WTC11 (cell line): Measurements from ENCODE around the gene CLOCK. TPM values are rescaled to one million over a fixed set of nuclear protein-coding genes. Genes with fewer than 3 reads are reported as not detected.

Experiments
- ATAC-seq: fragments of 200-7000 bp; cut with Tn5 transposase; 2 replicates; pipeline ENCODE4 v1.10.0; 2021; ENCODE audit warnings: mild to moderate bottlenecking, moderate library complexity
- CTCF ChIA-PET: fragments of 300-600 bp; sonication (Branson Sonifier 250); formaldehyde crosslinking; loops from one replicate; lab custom pipeline; 2021; ENCODE audit warnings: antibody characterized with exemption; lab: Charles Lee
- POLR2A ChIA-PET: fragments of 350-600 bp; sonication (Branson Sonifier 250); formaldehyde crosslinking; loops from one replicate; lab custom pipeline; 2021; ENCODE audit warnings: antibody characterized with exemption; lab: Charles Lee
- DNase-seq: peaks from one replicate; pipeline ENCODE4 v3.0.0; 2021; ENCODE audit warnings: low spot score
- H3K27ac Mint-ChIP-seq: 2 replicates; pipeline ENCODE4 v1.8.0; 2021; ENCODE audit warnings: mixed read lengths
- H3K27me3 Mint-ChIP-seq: 2 replicates; pipeline ENCODE4 v1.8.0; 2021; ENCODE audit warnings: low read depth, mild to moderate bottlenecking, moderate library complexity, mixed read lengths
- H3K36me3 Mint-ChIP-seq: 2 replicates; pipeline ENCODE4 v1.8.0; 2021; ENCODE audit warnings: mixed read lengths
- H3K4me1 Mint-ChIP-seq: 2 replicates; pipeline ENCODE4 v1.8.0; 2022; ENCODE audit warnings: mixed read lengths
- H3K4me3 Mint-ChIP-seq: 2 replicates; pipeline ENCODE4 v1.8.0; 2021; ENCODE audit warnings: mild to moderate bottlenecking, moderate library complexity, mixed read lengths
- H3K9me3 Mint-ChIP-seq: 2 replicates; pipeline ENCODE4 v1.8.0; 2021; ENCODE audit warnings: mixed read lengths
- AR ChIP-seq: fragments of 250-450 bp; sonication (Bioruptor Pico); IDR thresholded peaks from 2 replicates; pipeline ENCODE4 v1.9.0; 2021; ENCODE audit warnings: mild to moderate bottlenecking
- ATF1 ChIP-seq: sonication (generic); formaldehyde crosslinking; IDR thresholded peaks from 2 replicates; pipeline ENCODE4 v1.8.1; 2023; ENCODE audit warnings: mild to moderate bottlenecking, moderate library complexity, missing genetic modification reagents
- CREM ChIP-seq: sonication (generic); formaldehyde crosslinking; IDR thresholded peaks from 2 replicates; pipeline ENCODE4 v1.8.1; 2022; ENCODE audit warnings: mild to moderate bottlenecking, missing genetic modification reagents, moderate library complexity
- ERG ChIP-seq: fragments of 250-450 bp; sonication (Bioruptor Pico); IDR thresholded peaks from 2 replicates; pipeline ENCODE4 v1.8.0; 2021; ENCODE audit warnings: mild to moderate bottlenecking
- ETV6 ChIP-seq: sonication (generic); formaldehyde crosslinking; IDR thresholded peaks from 2 replicates; pipeline ENCODE4 v1.8.1; 2022; ENCODE audit warnings: mild to moderate bottlenecking, missing genetic modification reagents
- FOXK1 ChIP-seq: sonication (generic); formaldehyde crosslinking; IDR thresholded peaks from 2 replicates; pipeline ENCODE4 v1.8.0; 2022; ENCODE audit warnings: mild to moderate bottlenecking, moderate library complexity, missing genetic modification reagents
- HMGA2 ChIP-seq: fragments of 250-450 bp; sonication (Bioruptor Pico); IDR thresholded peaks from 2 replicates; pipeline ENCODE4 v1.4.0; 2021; ENCODE audit warnings: mild to moderate bottlenecking, moderate library complexity
- IRF1 ChIP-seq: sonication (generic); formaldehyde crosslinking; IDR thresholded peaks from 2 replicates; pipeline ENCODE4 v1.8.0; 2023; ENCODE audit warnings: missing genetic modification reagents
- NFYB ChIP-seq: sonication (generic); formaldehyde crosslinking; conservative IDR thresholded peaks from 2 replicates; pipeline ENCODE4 v1.8.0; 2022; ENCODE audit warnings: low read depth, missing genetic modification reagents
- OVOL2 ChIP-seq: fragments of 250-450 bp; sonication (Bioruptor Pico); IDR thresholded peaks from 2 replicates; pipeline ENCODE4 v1.9.0; 2021; ENCODE audit warnings: mild to moderate bottlenecking, borderline replicate concordance
- PREB ChIP-seq: sonication (generic); formaldehyde crosslinking; IDR thresholded peaks from 2 replicates; pipeline ENCODE4 v1.8.1; 2022; ENCODE audit warnings: mild to moderate bottlenecking, missing genetic modification reagents, moderate library complexity, borderline replicate concordance
- RORB ChIP-seq: fragments of 250-450 bp; sonication (Bioruptor Pico); IDR thresholded peaks from 2 replicates; pipeline ENCODE4 v1.9.0; 2021; ENCODE audit warnings: mild to moderate bottlenecking
- TEAD1 ChIP-seq: sonication (generic); formaldehyde crosslinking; IDR thresholded peaks from 2 replicates; pipeline ENCODE4 v1.8.0; 2022; ENCODE audit warnings: mild to moderate bottlenecking, missing genetic modification reagents
- ZBTB21 ChIP-seq: sonication (generic); formaldehyde crosslinking; IDR thresholded peaks from 2 replicates; pipeline ENCODE4 v1.8.1; 2023; ENCODE audit warnings: mild to moderate bottlenecking, missing genetic modification reagents, borderline replicate concordance
- ZNF138 ChIP-seq: sonication (generic); formaldehyde crosslinking; conservative IDR thresholded peaks from 2 replicates; pipeline ENCODE4 v1.8.1; 2022; ENCODE audit warnings: mild to moderate bottlenecking, moderate library complexity, missing genetic modification reagents
- ZNF232 ChIP-seq: sonication (generic); formaldehyde crosslinking; IDR thresholded peaks from 2 replicates; pipeline ENCODE4 v1.8.0; 2022; ENCODE audit warnings: mild to moderate bottlenecking, missing genetic modification reagents
- ZNF425 ChIP-seq: fragments of 250-450 bp; sonication (Bioruptor Pico); conservative IDR thresholded peaks from 2 replicates; pipeline ENCODE4 v1.9.0; 2021; ENCODE audit warnings: mild to moderate bottlenecking
- ZNF532 ChIP-seq: fragments of 250-450 bp; sonication (Bioruptor Pico); IDR thresholded peaks from 2 replicates; pipeline ENCODE4 v1.9.0; 2021; ENCODE audit warnings: mild to moderate bottlenecking, borderline replicate concordance
- ZNF671 ChIP-seq: fragments of 250-450 bp; sonication (Bioruptor Pico); IDR thresholded peaks from 2 replicates; pipeline ENCODE4 v1.8.0; 2021; ENCODE audit warnings: mild to moderate bottlenecking
- total RNA-seq: library from RNA; stranded (reverse); gene quantifications from 3 replicates; pipeline ENCODE4 v1.2.3, GENCODE V29; 2021

Gene CLOCK
- total RNA-seq, 1 experiment from 2014 or later: 18.6 TPM

- TF ChIP-seq AR: no peak
- TF ChIP-seq HMGA2 (CRISPR knock-in tag): no peak
- TF ChIP-seq FOXK1 (CRISPR knock-in tag): no peak
- TF ChIP-seq TEAD1 (CRISPR knock-in tag): no peak
- no peak for TF ChIP-seq NFYB (CRISPR knock-in tag)
- no peak for TF ChIP-seq ERG (CRISPR knock-in tag)
- TF ChIP-seq PREB (CRISPR knock-in tag): no peak
- TF ChIP-seq OVOL2 (CRISPR knock-in tag): no peak
- no peak for TF ChIP-seq ZNF138 (CRISPR knock-in tag)
- no peak for TF ChIP-seq CREM (CRISPR knock-in tag)
- no peak for TF ChIP-seq ZNF532 (CRISPR knock-in tag)
- no peak for TF ChIP-seq ATF1 (CRISPR knock-in tag)
Observed at GRCh38 chr4:55547918-55548317, 1.2 kb upstream of the CLOCK start (continued).

GRCh38 chr4:55547466-55547770, 709 bp upstream of the CLOCK start:
- Mint-ChIP-seq H3K4me1 (peaks cover 54% of the 10 kb centered on the region), H3K9me3 (peaks cover 7% of the 10 kb centered on the region), H3K27ac (peak overlapping the region; percentile 97), H3K27me3 (no peaks in the 10 kb centered on the region), H3K36me3 (peaks cover 3% of the 10 kb centered on the region; the same call in 1 of the 2 replicates), H3K4me3 (peak overlapping the region; percentile 91)
- ATAC-seq: peak; percentile 5
- DNase-seq: peak; percentile 51
- ChIA-PET CTCF (interaction anchor here (0.7 kb wide), 1 partner anchor 13 kb away, joined by 3 read pairs; no protein-coding TSS in a partner anchor), POLR2A (no interaction called here)
- TF ChIP-seq IRF1 (CRISPR knock-in tag): no peak
- TF ChIP-seq AR: no peak
- no peak for TF ChIP-seq ERG (CRISPR knock-in tag)
- no peak for TF ChIP-seq ETV6
- TF ChIP-seq ATF1 (CRISPR knock-in tag): no peak
- no peak for TF ChIP-seq ZNF138 (CRISPR knock-in tag)
- TF ChIP-seq RORB: no peak
- no peak for TF ChIP-seq ZNF232 (CRISPR knock-in tag)
- no peak for TF ChIP-seq ZNF671 (CRISPR knock-in tag)
- TF ChIP-seq FOXK1 (CRISPR knock-in tag): no peak
- TF ChIP-seq ZNF425: no peak
- no peak for TF ChIP-seq ZBTB21 (CRISPR knock-in tag)
